WTC11 (cell line): Measurements from ENCODE around the gene HEPACAM.

Experiments used
- ATF1 ChIP-seq: sonication (generic); formaldehyde crosslinking; IDR thresholded peaks from 2 replicates; pipeline ENCODE4 v1.8.1; 2023; ENCODE audit warnings: mild to moderate bottlenecking, moderate library complexity, missing genetic modification reagents
- CREM ChIP-seq: sonication (generic); formaldehyde crosslinking; IDR thresholded peaks from 2 replicates; pipeline ENCODE4 v1.8.1; 2022; ENCODE audit warnings: mild to moderate bottlenecking, missing genetic modification reagents, moderate library complexity
- MYBL2 ChIP-seq: sonication (generic); formaldehyde crosslinking; IDR thresholded peaks from 2 replicates; pipeline ENCODE4 v1.8.1; 2023; ENCODE audit warnings: mild to moderate bottlenecking, moderate library complexity, missing genetic modification reagents
- TEAD1 ChIP-seq: sonication (generic); formaldehyde crosslinking; IDR thresholded peaks from 2 replicates; pipeline ENCODE4 v1.8.0; 2022; ENCODE audit warnings: mild to moderate bottlenecking, missing genetic modification reagents
- ZNF423 ChIP-seq: fragments of 250-450 bp; sonication (Bioruptor Pico); IDR thresholded peaks from 2 replicates; pipeline ENCODE4 v2.1.2; 2022; ENCODE audit warnings: mild to moderate bottlenecking, moderate library complexity
- TF ChIP-seq, protein P1 (sequence below): sonication (generic); formaldehyde crosslinking; IDR thresholded peaks from 2 replicates; pipeline ENCODE4 v1.8.1; 2022; ENCODE audit warnings: mild to moderate bottlenecking, moderate library complexity, missing genetic modification reagents
- TF ChIP-seq, protein P2 (sequence below): sonication (generic); formaldehyde crosslinking; IDR thresholded peaks from 2 replicates; pipeline ENCODE4 v1.8.0; 2022; ENCODE audit warnings: mild to moderate bottlenecking, missing genetic modification reagents
- TF ChIP-seq, protein P3 (sequence below): fragments of 200-600 bp; IDR thresholded peaks from 2 replicates; pipeline ENCODE4 v1.8.0; 2022; ENCODE audit warnings: antibody characterized with exemption
- TF ChIP-seq, protein P4 (sequence below): sonication (generic); formaldehyde crosslinking; conservative IDR thresholded peaks from 2 replicates; pipeline ENCODE4 v1.8.1; 2023; ENCODE audit warnings: mild to moderate bottlenecking, low read depth, missing genetic modification reagents, moderate library complexity

DNA sequence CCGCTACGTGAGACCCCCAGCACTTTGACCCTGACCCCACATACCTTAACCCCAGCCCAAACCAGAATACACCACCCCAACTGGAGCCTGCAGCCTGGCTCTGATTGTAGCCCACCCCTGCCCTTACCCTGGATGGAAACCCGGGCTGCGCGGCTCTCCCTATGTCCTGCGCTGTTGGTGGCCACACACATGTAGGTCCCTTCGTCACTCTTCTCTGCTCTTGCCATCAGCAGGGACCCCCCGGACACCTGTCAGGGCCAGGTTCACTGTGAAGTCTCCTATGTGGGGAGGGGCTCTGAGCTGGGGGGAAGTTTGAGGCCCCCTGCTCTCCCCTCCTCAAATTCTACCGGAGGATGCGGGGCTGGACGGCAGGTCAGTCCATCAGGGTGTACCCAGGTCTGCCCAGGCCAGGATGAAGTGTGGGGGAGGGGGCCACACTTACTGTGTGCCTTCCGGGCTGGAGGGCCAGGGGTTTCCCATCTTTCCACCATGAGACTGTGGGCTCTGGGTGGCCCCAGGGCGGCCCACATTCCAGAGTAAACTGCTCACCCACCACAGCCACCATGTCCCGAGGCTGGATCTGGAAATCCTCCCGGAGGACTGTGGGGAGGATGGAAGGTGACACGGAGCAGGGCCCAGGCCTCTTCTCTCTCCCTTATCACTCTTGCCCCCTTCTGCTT, 39.6 kb downstream of the HEPACAM start:
- TF ChIP-seq, protein P1, sequence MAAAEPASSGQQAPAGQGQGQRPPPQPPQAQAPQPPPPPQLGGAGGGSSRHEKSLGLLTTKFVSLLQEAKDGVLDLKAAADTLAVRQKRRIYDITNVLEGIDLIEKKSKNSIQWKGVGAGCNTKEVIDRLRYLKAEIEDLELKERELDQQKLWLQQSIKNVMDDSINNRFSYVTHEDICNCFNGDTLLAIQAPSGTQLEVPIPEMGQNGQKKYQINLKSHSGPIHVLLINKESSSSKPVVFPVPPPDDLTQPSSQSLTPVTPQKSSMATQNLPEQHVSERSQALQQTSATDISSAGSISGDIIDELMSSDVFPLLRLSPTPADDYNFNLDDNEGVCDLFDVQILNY (CRISPR knock-in tag), result no peak
- TF ChIP-seq ATF1 (CRISPR knock-in tag) (no peak), ZNF423 (CRISPR knock-in tag) (no peak), MYBL2 (CRISPR knock-in tag) (no peak), TEAD1 (CRISPR knock-in tag) (no peak), CREM (no peak)
- TF ChIP-seq, protein P2, sequence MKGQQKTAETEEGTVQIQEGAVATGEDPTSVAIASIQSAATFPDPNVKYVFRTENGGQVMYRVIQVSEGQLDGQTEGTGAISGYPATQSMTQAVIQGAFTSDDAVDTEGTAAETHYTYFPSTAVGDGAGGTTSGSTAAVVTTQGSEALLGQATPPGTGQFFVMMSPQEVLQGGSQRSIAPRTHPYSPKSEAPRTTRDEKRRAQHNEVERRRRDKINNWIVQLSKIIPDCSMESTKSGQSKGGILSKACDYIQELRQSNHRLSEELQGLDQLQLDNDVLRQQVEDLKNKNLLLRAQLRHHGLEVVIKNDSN (CRISPR knock-in tag), result no peak
- TF ChIP-seq, protein P3, sequence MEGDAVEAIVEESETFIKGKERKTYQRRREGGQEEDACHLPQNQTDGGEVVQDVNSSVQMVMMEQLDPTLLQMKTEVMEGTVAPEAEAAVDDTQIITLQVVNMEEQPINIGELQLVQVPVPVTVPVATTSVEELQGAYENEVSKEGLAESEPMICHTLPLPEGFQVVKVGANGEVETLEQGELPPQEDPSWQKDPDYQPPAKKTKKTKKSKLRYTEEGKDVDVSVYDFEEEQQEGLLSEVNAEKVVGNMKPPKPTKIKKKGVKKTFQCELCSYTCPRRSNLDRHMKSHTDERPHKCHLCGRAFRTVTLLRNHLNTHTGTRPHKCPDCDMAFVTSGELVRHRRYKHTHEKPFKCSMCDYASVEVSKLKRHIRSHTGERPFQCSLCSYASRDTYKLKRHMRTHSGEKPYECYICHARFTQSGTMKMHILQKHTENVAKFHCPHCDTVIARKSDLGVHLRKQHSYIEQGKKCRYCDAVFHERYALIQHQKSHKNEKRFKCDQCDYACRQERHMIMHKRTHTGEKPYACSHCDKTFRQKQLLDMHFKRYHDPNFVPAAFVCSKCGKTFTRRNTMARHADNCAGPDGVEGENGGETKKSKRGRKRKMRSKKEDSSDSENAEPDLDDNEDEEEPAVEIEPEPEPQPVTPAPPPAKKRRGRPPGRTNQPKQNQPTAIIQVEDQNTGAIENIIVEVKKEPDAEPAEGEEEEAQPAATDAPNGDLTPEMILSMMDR, result no peak
- TF ChIP-seq, protein P4, sequence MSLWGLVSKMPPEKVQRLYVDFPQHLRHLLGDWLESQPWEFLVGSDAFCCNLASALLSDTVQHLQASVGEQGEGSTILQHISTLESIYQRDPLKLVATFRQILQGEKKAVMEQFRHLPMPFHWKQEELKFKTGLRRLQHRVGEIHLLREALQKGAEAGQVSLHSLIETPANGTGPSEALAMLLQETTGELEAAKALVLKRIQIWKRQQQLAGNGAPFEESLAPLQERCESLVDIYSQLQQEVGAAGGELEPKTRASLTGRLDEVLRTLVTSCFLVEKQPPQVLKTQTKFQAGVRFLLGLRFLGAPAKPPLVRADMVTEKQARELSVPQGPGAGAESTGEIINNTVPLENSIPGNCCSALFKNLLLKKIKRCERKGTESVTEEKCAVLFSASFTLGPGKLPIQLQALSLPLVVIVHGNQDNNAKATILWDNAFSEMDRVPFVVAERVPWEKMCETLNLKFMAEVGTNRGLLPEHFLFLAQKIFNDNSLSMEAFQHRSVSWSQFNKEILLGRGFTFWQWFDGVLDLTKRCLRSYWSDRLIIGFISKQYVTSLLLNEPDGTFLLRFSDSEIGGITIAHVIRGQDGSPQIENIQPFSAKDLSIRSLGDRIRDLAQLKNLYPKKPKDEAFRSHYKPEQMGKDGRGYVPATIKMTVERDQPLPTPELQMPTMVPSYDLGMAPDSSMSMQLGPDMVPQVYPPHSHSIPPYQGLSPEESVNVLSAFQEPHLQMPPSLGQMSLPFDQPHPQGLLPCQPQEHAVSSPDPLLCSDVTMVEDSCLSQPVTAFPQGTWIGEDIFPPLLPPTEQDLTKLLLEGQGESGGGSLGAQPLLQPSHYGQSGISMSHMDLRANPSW (CRISPR knock-in tag), result no peak
